Colonic mucosa (tissue), 4 donors: ENCODE data around the gene BSDC1. TPM values are rescaled to one million over a fixed set of nuclear protein-coding genes. Genes with fewer than 3 reads are reported as not detected.
A peak's percentile ranks its signal among the peaks of the same experiment; 100 is the strongest.

Experiments used
- DNase-seq: peaks from one replicate; pipeline ENCODE4 v3.0.0-alpha.2; 2020
- H3K27ac ChIP-seq: fragments of 200-600 bp; one replicate; pipeline ENCODE4 v1.8.0; 2021
- H3K27me3 ChIP-seq: fragments of 200-600 bp; one replicate; pipeline ENCODE4 v1.8.0; 2021
- H3K36me3 ChIP-seq: fragments of 200-600 bp; one replicate; pipeline ENCODE4 v1.8.0; 2021
- H3K4me1 ChIP-seq: fragments of 200-600 bp; one replicate; pipeline ENCODE4 v1.8.0; 2021; ENCODE audit warnings: mild to moderate bottlenecking
- H3K4me3 ChIP-seq: fragments of 200-600 bp; one replicate; pipeline ENCODE4 v1.8.0; 2021
- H3K9ac ChIP-seq, 2 donors: one replicate each; pipeline ENCODE4 v1.7.0; 2013; ENCODE audit warnings: control low read depth in 2 of 2, low read depth in 2 of 2, low read length in 2 of 2
- H3K9me3 ChIP-seq: fragments of 200-600 bp; one replicate; pipeline ENCODE4 v1.8.0; 2021
- CTCF ChIP-seq: fragments of 200-600 bp; IDR thresholded peaks from one replicate; pipeline ENCODE4 v1.8.0; 2022; ENCODE audit warnings: antibody characterized with exemption, mild to moderate bottlenecking
- intact Hi-C: fragments of 100-400 bp; cut with DNase I; formaldehyde crosslinking; loops from one replicate; pipeline ENCODE4 v1.14.1; 2022
- total RNA-seq, 2 donors: library from RNA; stranded (reverse); fragmentation: NEBNext Ultra II Directional in 1 of 2; extraction: Animal tissue kit (Norgen Biotek cat#: 25700) in 1 of 2; gene quantifications; one replicate each; pipeline ENCODE4 v1.2.1, GENCODE V29; 2021
- donor health status: healthy.
- donor health status: DM: no; HTN: no; CAD: no.
- donor health status: DM: no; HTN: no; CAD: no.

Gene BSDC1
- total RNA-seq, 2 donors from 2014 or later, result 65.7 to 76.8 TPM

GRCh38 chr1:32321712-32322291 lies 72.4 kb downstream of the BSDC1 start:
- intact Hi-C loops, result no loop called here
- H3K4me1 ChIP-seq, result peaks cover 4% of the 10 kb centered on the region
- peak overlapping the region in 1 of 2 donors; percentile 78 for H3K9ac ChIP-seq
- TF ChIP-seq CTCF, result no peak
- DNase-seq, result peak; percentile 91
- H3K27ac ChIP-seq, result peak overlapping the region; percentile 90
- H3K36me3 ChIP-seq, result peaks cover 17% of the 10 kb centered on the region
- H3K27me3 ChIP-seq, result no peaks in the 10 kb centered on the region
- no peak overlapping the region for H3K4me3 ChIP-seq
- H3K9me3 ChIP-seq, result no peaks in the 10 kb centered on the region

- Histone ChIP-seq H3K9ac (no peak overlapping the region), H3K9me3 (no peaks in the 10 kb centered on the region), H3K27me3 (no peaks in the 10 kb centered on the region), H3K27ac (no peak overlapping the region), H3K4me3 (no peak overlapping the region), H3K4me1 (peaks cover 4% of the 10 kb centered on the region), H3K36me3 (peaks cover 6% of the 10 kb centered on the region)
- no peak for TF ChIP-seq CTCF
- no peak for DNase-seq
- intact Hi-C loops, result no loop called here
Observed at GRCh38 chr1:32318127-32318869, 75.9 kb downstream of the BSDC1 start.

- H3K9ac ChIP-seq, result no peak overlapping the region
- H3K27ac ChIP-seq, result peak overlapping the region; percentile 77
- no peak overlapping the region for H3K4me3 ChIP-seq
- peaks cover 6% of the 10 kb centered on the region for H3K36me3 ChIP-seq
- DNase-seq, result no peak
- H3K9me3 ChIP-seq, result no peaks in the 10 kb centered on the region
- peaks cover 4% of the 10 kb centered on the region for H3K4me1 ChIP-seq
- TF ChIP-seq CTCF, result no peak
- intact Hi-C loops, result no loop called here
- H3K27me3 ChIP-seq, result no peaks in the 10 kb centered on the region
Observed at GRCh38 chr1:32316903-32317277, 77.4 kb downstream of the BSDC1 start.

Other genes with a start within 250 kb of the BSDC1 start
- 10 to 100 TPM; 32.5 to 47.7 TPM for gene TXLNA, start 214.8 kb downstream of the BSDC1 start, total RNA-seq
- gene CCDC28B, start 193.8 kb downstream of the BSDC1 start, total RNA-seq, result 1 to 10 TPM; 2.8 to 5.1 TPM
- gene IQCC, start 188.8 kb downstream of the BSDC1 start, total RNA-seq, result 1 to 10 TPM; 1.8 to 4.3 TPM
- gene DCDC2B, start 185.4 kb downstream of the BSDC1 start, total RNA-seq, result not detected
- 10 to 100 TPM; 20.3 to 27.0 TPM for gene TMEM234, start 172.1 kb downstream of the BSDC1 start, total RNA-seq
- 100 to 1,000 TPM; 142 to 264 TPM for gene EIF3I, start 172.0 kb downstream of the BSDC1 start, total RNA-seq
- gene FAM167B, start 147.2 kb downstream of the BSDC1 start, total RNA-seq, result 1 to 10 TPM; 4.2 to 5.5 TPM
- 10 to 100 TPM in 1 of 2 donors, 1 to 10 TPM in 1; 3.7 to 24.7 TPM for gene LCK, start 143.2 kb downstream of the BSDC1 start, total RNA-seq
- gene HDAC1, start 102.4 kb downstream of the BSDC1 start, total RNA-seq, result 100 to 1,000 TPM; 226 to 291 TPM
- 100 to 1,000 TPM; 174 to 199 TPM for gene MARCKSL1, start 58.2 kb downstream of the BSDC1 start, total RNA-seq
- gene FAM229A, start 32.0 kb downstream of the BSDC1 start, total RNA-seq, result 1 to 10 TPM; 5.6 to 8.0 TPM
- gene TSSK3, start 31.9 kb downstream of the BSDC1 start, total RNA-seq, result under 1 TPM; 0.61 to 0.99 TPM
- not detected for gene ZBTB8B, start 70.6 kb upstream of the BSDC1 start, total RNA-seq
- 1 to 10 TPM; 6.5 to 7.1 TPM for gene ZBTB8A, start 145.0 kb upstream of the BSDC1 start, total RNA-seq